ENCODE measurements around the gene PEX6.
"Not testable (repeated sequence)": the region's sequence is repeated elsewhere in the genome, so short reads cannot be mapped to it uniquely, and the experiment has no call there.

PEX6 gene

GRCh38 chr6:42958125-42958524 is 20.9 kb downstream of the PEX6 start:
- H3K9ac ChIP-seq (ENCODE audit: low read length), result no peak overlapping the region
- H3K4me1 ChIP-seq (ENCODE audit: control insufficient read depth, insufficient read depth, low read length), result peaks cover 2% of the 10 kb centered on the region
- peaks cover 2% of the 10 kb centered on the region for H3K36me3 ChIP-seq (ENCODE audit: control insufficient read depth, insufficient read depth, low read length)
- no peak overlapping the region for H3K4me3 ChIP-seq (ENCODE audit: low read length)
- no peaks in the 10 kb centered on the region for H3K27me3 ChIP-seq (ENCODE audit: control insufficient read depth, insufficient read depth, low read length)
- no peak overlapping the region for H3K27ac ChIP-seq (ENCODE audit: low read depth, low read length)

- not testable (repeated sequence) for H3K27ac ChIP-seq (ENCODE audit: low read depth, low read length); H3K4me1 ChIP-seq (ENCODE audit: control insufficient read depth, insufficient read depth, low read length); H3K36me3 ChIP-seq (ENCODE audit: control insufficient read depth, insufficient read depth, low read length); H3K27me3 ChIP-seq (ENCODE audit: control insufficient read depth, insufficient read depth, low read length); H3K4me3 ChIP-seq (ENCODE audit: low read length); H3K9ac ChIP-seq (ENCODE audit: low read length)
These were observed 24.6 kb downstream of the PEX6 start for GRCh38 chr6:42954405-42954804.

GRCh38 chr6:42952389-42952788 is 26.6 kb downstream of the PEX6 start:
- H3K27me3 ChIP-seq (ENCODE audit: control insufficient read depth, insufficient read depth, low read length), result no peaks in the 10 kb centered on the region
- H3K4me1 ChIP-seq (ENCODE audit: control insufficient read depth, insufficient read depth, low read length), result peaks cover 4% of the 10 kb centered on the region
- H3K4me3 ChIP-seq (ENCODE audit: low read length), result no peak overlapping the region
- H3K9ac ChIP-seq (ENCODE audit: low read length), result no peak overlapping the region
- no peaks in the 10 kb centered on the region for H3K36me3 ChIP-seq (ENCODE audit: control insufficient read depth, insufficient read depth, low read length)
- H3K27ac ChIP-seq (ENCODE audit: low read depth, low read length), result no peak overlapping the region

- Histone ChIP-seq H3K36me3 (ENCODE audit: control insufficient read depth, insufficient read depth, low read length) (no peaks in the 10 kb centered on the region), H3K4me1 (ENCODE audit: control insufficient read depth, insufficient read depth, low read length) (peaks cover 4% of the 10 kb centered on the region), H3K27me3 (ENCODE audit: control insufficient read depth, insufficient read depth, low read length) (no peaks in the 10 kb centered on the region), H3K4me3 (ENCODE audit: low read length) (no peak overlapping the region), H3K27ac (ENCODE audit: low read depth, low read length) (peak overlapping the region; percentile 7), H3K9ac (ENCODE audit: low read length) (no peak overlapping the region)
These were observed 31.0 kb downstream of the PEX6 start for GRCh38 chr6:42947950-42948349.

- H3K9ac ChIP-seq (ENCODE audit: low read length), result no peak overlapping the region
- peaks cover 25% of the 10 kb centered on the region for H3K36me3 ChIP-seq (ENCODE audit: control insufficient read depth, insufficient read depth, low read length)
- H3K27ac ChIP-seq (ENCODE audit: low read depth, low read length), result no peak overlapping the region
- H3K27me3 ChIP-seq (ENCODE audit: control insufficient read depth, insufficient read depth, low read length), result no peaks in the 10 kb centered on the region
- no peak overlapping the region for H3K4me3 ChIP-seq (ENCODE audit: low read length)
- H3K4me1 ChIP-seq (ENCODE audit: control insufficient read depth, insufficient read depth, low read length), result no peaks in the 10 kb centered on the region
These were observed 36.5 kb downstream of the PEX6 start for GRCh38 chr6:42942444-42942843.

- not testable (repeated sequence) for H3K27me3 ChIP-seq (ENCODE audit: control insufficient read depth, insufficient read depth, low read length); H3K4me1 ChIP-seq (ENCODE audit: control insufficient read depth, insufficient read depth, low read length); H3K27ac ChIP-seq (ENCODE audit: low read depth, low read length); H3K9ac ChIP-seq (ENCODE audit: low read length); H3K4me3 ChIP-seq (ENCODE audit: low read length)
- H3K36me3 ChIP-seq (ENCODE audit: control insufficient read depth, insufficient read depth, low read length), result peaks cover 25% of the 10 kb centered on the region
These were observed 37.6 kb downstream of the PEX6 start for GRCh38 chr6:42941356-42941755.

GRCh38 chr6:42940493-42941045 is 38.4 kb downstream of the PEX6 start:
- Histone ChIP-seq H3K9ac (ENCODE audit: low read length) (no peak overlapping the region), H3K4me3 (ENCODE audit: low read length) (no peak overlapping the region), H3K36me3 (ENCODE audit: control insufficient read depth, insufficient read depth, low read length) (peaks cover 30% of the 10 kb centered on the region), H3K27ac (ENCODE audit: low read depth, low read length) (no peak overlapping the region), H3K4me1 (ENCODE audit: control insufficient read depth, insufficient read depth, low read length) (no peaks in the 10 kb centered on the region), H3K27me3 (ENCODE audit: control insufficient read depth, insufficient read depth, low read length) (no peaks in the 10 kb centered on the region)

GRCh38 chr6:42939810-42940167 is 39.2 kb downstream of the PEX6 start:
- Histone ChIP-seq H3K27me3 (ENCODE audit: control insufficient read depth, insufficient read depth, low read length) (no peaks in the 10 kb centered on the region), H3K36me3 (ENCODE audit: control insufficient read depth, insufficient read depth, low read length) (peaks cover 34% of the 10 kb centered on the region), H3K27ac (ENCODE audit: low read depth, low read length) (no peak overlapping the region), H3K4me1 (ENCODE audit: control insufficient read depth, insufficient read depth, low read length) (no peaks in the 10 kb centered on the region), H3K4me3 (ENCODE audit: low read length) (no peak overlapping the region), H3K9ac (ENCODE audit: low read length) (no peak overlapping the region)

GRCh38 chr6:42938987-42939809 is 39.8 kb downstream of the PEX6 start:
- Histone ChIP-seq H3K4me3 (ENCODE audit: low read length) (no peak overlapping the region), H3K27me3 (ENCODE audit: control insufficient read depth, insufficient read depth, low read length) (no peaks in the 10 kb centered on the region), H3K27ac (ENCODE audit: low read depth, low read length) (no peak overlapping the region), H3K9ac (ENCODE audit: low read length) (no peak overlapping the region), H3K4me1 (ENCODE audit: control insufficient read depth, insufficient read depth, low read length) (no peaks in the 10 kb centered on the region), H3K36me3 (ENCODE audit: control insufficient read depth, insufficient read depth, low read length) (peaks cover 37% of the 10 kb centered on the region)

GRCh38 chr6:42938428-42938796 is 40.6 kb downstream of the PEX6 start:
- no peak overlapping the region for H3K27ac ChIP-seq (ENCODE audit: low read depth, low read length)
- H3K36me3 ChIP-seq (ENCODE audit: control insufficient read depth, insufficient read depth, low read length), result peaks cover 39% of the 10 kb centered on the region
- no peaks in the 10 kb centered on the region for H3K4me1 ChIP-seq (ENCODE audit: control insufficient read depth, insufficient read depth, low read length)
- no peaks in the 10 kb centered on the region for H3K27me3 ChIP-seq (ENCODE audit: control insufficient read depth, insufficient read depth, low read length)
- H3K4me3 ChIP-seq (ENCODE audit: low read length), result no peak overlapping the region
- H3K9ac ChIP-seq (ENCODE audit: low read length), result no peak overlapping the region

GRCh38 chr6:42937548-42938427 is 41.2 kb downstream of the PEX6 start:
- Histone ChIP-seq H3K36me3 (ENCODE audit: control insufficient read depth, insufficient read depth, low read length) (peaks cover 39% of the 10 kb centered on the region), H3K4me1 (ENCODE audit: control insufficient read depth, insufficient read depth, low read length) (no peaks in the 10 kb centered on the region), H3K4me3 (ENCODE audit: low read length) (no peak overlapping the region), H3K27ac (ENCODE audit: low read depth, low read length) (no peak overlapping the region), H3K27me3 (ENCODE audit: control insufficient read depth, insufficient read depth, low read length) (no peaks in the 10 kb centered on the region), H3K9ac (ENCODE audit: low read length) (no peak overlapping the region)

GRCh38 chr6:42936398-42936797 is 42.6 kb downstream of the PEX6 start:
- H3K9ac ChIP-seq (ENCODE audit: low read length), result no peak overlapping the region

More at GRCh38 chr6:42936398-42936797, 42.6 kb downstream of the PEX6 start:
- peaks cover 39% of the 10 kb centered on the region for H3K36me3 ChIP-seq (ENCODE audit: control insufficient read depth, insufficient read depth, low read length)
- no peak overlapping the region for H3K27ac ChIP-seq (ENCODE audit: low read depth, low read length)
- no peaks in the 10 kb centered on the region for H3K4me1 ChIP-seq (ENCODE audit: control insufficient read depth, insufficient read depth, low read length)
- no peak overlapping the region for H3K4me3 ChIP-seq (ENCODE audit: low read length)
- H3K27me3 ChIP-seq (ENCODE audit: control insufficient read depth, insufficient read depth, low read length), result no peaks in the 10 kb centered on the region

Data from rectal smooth muscle tissue (tissue), 1 donor.